AG10803 (cell line): ENCODE data around the gene PDE1C.

ENCODE experiments used
- DNase-seq: peaks from one replicate; pipeline ENCODE4 v3.0.0; 2010; ENCODE audit warnings: low read depth
- H3K4me3 ChIP-seq: 2 replicates; pipeline ENCODE4 v1.5.1; 2011; ENCODE audit warnings: mild to moderate bottlenecking, low read length, control low read depth
- CTCF ChIP-seq: conservative IDR thresholded peaks from 2 replicates; pipeline ENCODE4 v1.5.1; 2011; ENCODE audit warnings: mild to moderate bottlenecking, low read length, control low read depth, inconsistent platforms

PDE1C gene

GRCh38 chr7:31899356-31899927 lies 170.8 kb downstream of the PDE1C start:
- no peak for DNase-seq
- no peak overlapping the region for H3K4me3 ChIP-seq
- no peak for TF ChIP-seq CTCF

GRCh38 chr7:31896925-31897324 lies 173.3 kb downstream of the PDE1C start:
- H3K4me3 ChIP-seq: no peak overlapping the region
- no peak for TF ChIP-seq CTCF
- peak; percentile 37 for DNase-seq

GRCh38 chr7:31894308-31894707 lies 175.9 kb downstream of the PDE1C start:
- TF ChIP-seq CTCF: no peak
- no peak overlapping the region for H3K4me3 ChIP-seq
- DNase-seq: no peak

GRCh38 chr7:31893365-31893764 lies 176.8 kb downstream of the PDE1C start:
- TF ChIP-seq CTCF: no peak
- no peak for DNase-seq
- no peak overlapping the region for H3K4me3 ChIP-seq

- no peak overlapping the region for H3K4me3 ChIP-seq
- no peak for TF ChIP-seq CTCF
- DNase-seq: no peak
Observed at GRCh38 chr7:31892099-31892829, 177.9 kb downstream of the PDE1C start.

GRCh38 chr7:31890766-31891165 lies 179.4 kb downstream of the PDE1C start:
- no peak for TF ChIP-seq CTCF
- DNase-seq: no peak
- H3K4me3 ChIP-seq: no peak overlapping the region

GRCh38 chr7:31890198-31890597 lies 180.0 kb downstream of the PDE1C start:
- H3K4me3 ChIP-seq: no peak overlapping the region
- TF ChIP-seq CTCF: no peak
- peak; percentile 38 for DNase-seq
